GM19452 (cell line): Measurements from ENCODE around the gene DCLK1.
"Not testable (repeated sequence)": the region's sequence is repeated elsewhere in the genome, so short reads cannot be mapped to it uniquely, and the experiment has no call there.

Experiments used
- ATAC-seq: cut with Tn5 transposase; IDR thresholded peaks from one replicate; pipeline ENCODE4 v1.9.1; 2021; ENCODE audit not compliant: unreplicated experiment

DCLK1 gene

GRCh38 chr13:36088001-36088400 lies 43.2 kb downstream of the DCLK1 start:
- no peak for ATAC-seq

- no peak for ATAC-seq
Observed at GRCh38 chr13:36086117-36086516, 45.1 kb downstream of the DCLK1 start.

GRCh38 chr13:36084131-36084530 lies 47.1 kb downstream of the DCLK1 start:
- ATAC-seq, result no peak

- no peak for ATAC-seq
Observed at GRCh38 chr13:36082806-36083205, 48.4 kb downstream of the DCLK1 start.

- no peak for ATAC-seq
Observed at GRCh38 chr13:36082396-36082795, 48.8 kb downstream of the DCLK1 start.

- no peak for ATAC-seq
Observed at GRCh38 chr13:36076211-36076610, 55.0 kb downstream of the DCLK1 start.

GRCh38 chr13:36074659-36075058 lies 56.5 kb downstream of the DCLK1 start:
- ATAC-seq, result no peak

GRCh38 chr13:36072152-36072935 lies 58.8 kb downstream of the DCLK1 start:
- ATAC-seq, result no peak

- ATAC-seq, result not testable (repeated sequence)
Observed at GRCh38 chr13:36070504-36071192, 60.5 kb downstream of the DCLK1 start.

- no peak for ATAC-seq
Observed at GRCh38 chr13:36069881-36070366, 61.3 kb downstream of the DCLK1 start.

- no peak for ATAC-seq
Observed at GRCh38 chr13:36068991-36069390, 62.2 kb downstream of the DCLK1 start.

- no peak for ATAC-seq
Observed at GRCh38 chr13:36068566-36068965, 62.6 kb downstream of the DCLK1 start.

GRCh38 chr13:36067746-36068381 lies 63.3 kb downstream of the DCLK1 start:
- ATAC-seq, result no peak

GRCh38 chr13:36062249-36062648 lies 68.9 kb downstream of the DCLK1 start:
- no peak for ATAC-seq

GRCh38 chr13:36061621-36062020 lies 69.6 kb downstream of the DCLK1 start:
- ATAC-seq, result no peak

- ATAC-seq, result no peak
Observed at GRCh38 chr13:36061054-36061453, 70.1 kb downstream of the DCLK1 start.

GRCh38 chr13:36059321-36059720 lies 71.9 kb downstream of the DCLK1 start:
- no peak for ATAC-seq

- no peak for ATAC-seq
Observed at GRCh38 chr13:36058116-36058515, 73.1 kb downstream of the DCLK1 start.

- ATAC-seq, result no peak
Observed at GRCh38 chr13:36057547-36057946, 73.6 kb downstream of the DCLK1 start.

- no peak for ATAC-seq
Observed at GRCh38 chr13:36057041-36057440, 74.1 kb downstream of the DCLK1 start.

- no peak for ATAC-seq
Observed at GRCh38 chr13:36055366-36055765, 75.8 kb downstream of the DCLK1 start.

- no peak for ATAC-seq
Observed at GRCh38 chr13:36054041-36054440, 77.1 kb downstream of the DCLK1 start.
